Subcutaneous adipose tissue (tissue), 4 donors: ENCODE measurements around the gene SPRN. TPM values are rescaled to one million over a fixed set of nuclear protein-coding genes. Genes with fewer than 3 reads are reported as not detected.

Experiments used
- CTCF ChIP-seq: fragments of 450-650 bp; IDR thresholded peaks from one replicate; pipeline ENCODE4 v1.5.1; 2016; ENCODE audit warnings: low read depth, mild to moderate bottlenecking, control low read depth, antibody characterized with exemption, moderate library complexity
- total RNA-seq, 4 donors: library from RNA; depleted of rRNA; stranded (reverse); fragments of >200 nt; gene quantifications; one replicate each; pipeline ENCODE4 v1.1.0, GENCODE V29; 2016

Gene SPRN
- total RNA-seq, 4 donors from 2014 or later, result not detected

GRCh38 chr10:133420579-133420978, 3.8 kb downstream of the SPRN start:
- no peak for TF ChIP-seq CTCF

GRCh38 chr10:133420028-133420427, 4.4 kb downstream of the SPRN start:
- no peak for TF ChIP-seq CTCF

- TF ChIP-seq CTCF, result no peak
Measured at GRCh38 chr10:133419211-133419950, 5.0 kb downstream of the SPRN start.

DNA sequence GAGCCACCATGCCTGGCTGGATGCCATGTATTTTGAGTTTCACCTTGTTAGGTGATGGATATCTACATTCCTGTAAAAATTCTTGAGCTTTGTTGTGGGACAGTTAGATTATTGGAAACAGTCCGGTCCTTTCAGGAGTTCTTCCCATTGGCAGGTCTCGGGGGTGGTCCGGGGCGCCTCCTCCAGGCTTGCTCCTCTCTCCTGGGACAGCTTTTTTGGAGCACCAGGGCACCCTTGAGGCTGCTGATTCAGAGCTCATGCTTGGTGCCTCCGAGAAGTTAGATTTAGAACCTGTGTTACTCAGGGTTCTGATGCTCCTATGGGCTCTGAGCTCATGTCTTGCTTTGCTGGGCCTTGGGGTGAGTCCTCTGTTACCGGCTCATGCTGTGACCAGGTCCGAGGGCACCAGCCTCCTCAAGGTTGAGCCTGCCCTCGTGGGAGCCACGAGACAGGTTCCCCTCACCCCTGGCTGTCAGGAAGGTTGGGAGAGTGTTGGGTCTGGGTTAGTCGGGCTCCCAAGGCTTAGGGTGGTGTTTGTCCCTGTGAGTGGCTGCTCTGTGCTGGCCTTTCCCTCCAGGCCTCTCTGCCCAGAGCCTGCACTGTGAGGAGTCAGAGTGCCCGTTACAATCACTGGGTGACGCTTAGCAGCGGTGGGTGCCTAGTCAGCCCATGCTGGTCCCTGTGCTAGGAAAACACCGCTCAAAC, 6.0 kb downstream of the SPRN start:
- no peak for TF ChIP-seq CTCF

DNA sequence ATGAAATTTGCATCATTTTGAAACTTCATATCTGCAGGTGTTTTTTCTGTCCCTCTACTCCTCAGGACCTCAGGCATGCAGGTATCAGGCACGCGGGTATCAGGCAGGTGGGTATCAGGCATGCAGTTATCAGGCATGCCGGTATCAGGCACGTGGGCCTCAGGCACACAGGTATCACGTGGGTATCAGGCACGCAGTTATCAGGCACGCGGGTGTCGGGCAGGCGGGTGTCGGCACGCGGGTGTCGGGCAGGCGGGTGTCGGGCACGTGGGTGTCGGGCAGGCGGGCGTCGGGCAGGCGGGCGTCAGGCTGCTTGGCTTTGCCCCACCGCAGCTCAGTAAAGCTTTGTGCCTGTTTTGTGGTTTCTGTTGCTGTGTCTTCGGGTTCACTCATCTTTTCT, 8.7 kb downstream of the SPRN start:
- no peak for TF ChIP-seq CTCF

GRCh38 chr10:133412381-133412711, 12.1 kb downstream of the SPRN start:
- TF ChIP-seq CTCF, result no peak

DNA sequence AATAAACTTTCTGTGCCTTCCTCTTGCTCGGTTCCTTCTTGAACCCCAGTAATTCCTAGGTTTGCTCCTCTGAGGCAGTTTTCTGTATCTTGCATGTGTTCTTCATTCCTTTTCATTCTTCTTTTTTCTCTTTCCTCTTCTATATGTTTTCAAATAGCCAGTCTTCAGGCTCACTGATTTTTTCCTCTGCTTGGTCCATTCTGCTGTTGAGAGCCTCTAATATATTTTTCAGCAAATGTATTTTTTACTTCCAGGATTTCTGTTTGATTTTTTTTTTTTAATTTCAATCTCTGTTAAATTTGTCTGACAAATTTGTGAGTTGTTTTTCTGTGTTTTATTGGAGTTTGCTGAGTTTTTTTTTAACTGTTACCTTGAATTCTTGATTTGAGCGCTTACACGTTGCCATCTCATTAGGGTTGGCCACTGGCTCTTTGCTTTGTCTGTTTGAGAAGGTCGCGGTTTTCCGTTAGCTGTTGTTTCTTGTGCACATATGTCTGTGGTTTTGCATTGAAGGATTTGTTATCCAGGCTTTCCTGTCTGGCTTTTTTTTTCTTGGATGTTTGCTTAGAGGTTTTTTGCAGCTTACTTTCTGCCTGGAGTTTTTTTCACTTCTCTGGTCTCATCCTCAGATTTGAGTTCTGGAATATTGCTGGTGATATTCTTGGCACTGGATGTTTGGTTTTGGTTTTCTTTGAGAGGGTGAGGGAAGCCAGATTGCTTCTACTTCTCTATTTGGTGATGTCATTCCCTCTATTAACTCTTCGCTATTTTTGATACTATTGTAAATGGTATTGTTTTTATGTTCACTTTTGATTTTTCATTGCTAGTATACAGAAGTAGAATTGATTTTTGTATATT, 12.7 kb downstream of the SPRN start:
- no peak for TF ChIP-seq CTCF
